ENCODE data around the gene STAT5B.

The STAT5B gene

DNA sequence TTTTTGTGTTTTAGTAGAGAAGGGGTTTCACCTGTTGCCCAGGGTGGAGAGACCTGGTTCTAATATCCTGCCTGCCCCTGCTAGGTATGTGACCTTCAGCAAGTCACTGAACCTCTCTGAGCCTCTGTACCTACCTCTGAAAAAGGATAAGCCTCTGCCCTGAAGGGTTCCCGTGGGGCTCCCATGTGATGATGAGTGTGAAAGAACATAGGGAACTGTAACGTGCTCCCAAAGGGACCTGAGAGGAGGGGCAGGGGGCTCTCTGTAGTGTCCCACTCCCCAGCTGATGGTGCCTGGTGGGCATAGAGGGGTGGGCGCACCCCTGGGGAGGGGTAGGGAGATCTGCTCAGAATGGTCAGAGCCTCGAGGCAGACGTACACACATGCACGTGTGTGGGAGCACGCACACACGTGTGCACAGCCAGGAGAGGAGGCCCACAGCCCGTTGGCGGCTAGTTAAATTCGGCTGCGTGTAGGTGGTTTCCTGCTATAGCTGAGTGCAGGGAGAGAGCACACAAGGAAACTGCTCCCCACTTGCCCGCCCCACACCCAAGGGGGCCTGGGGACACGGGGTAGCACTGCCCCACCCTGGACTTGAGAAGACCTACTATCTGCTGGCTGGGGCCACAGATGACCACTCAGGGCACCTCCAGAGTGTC lies 101.9 kb downstream of the STAT5B start:
- DNase-seq = no peak

DNA sequence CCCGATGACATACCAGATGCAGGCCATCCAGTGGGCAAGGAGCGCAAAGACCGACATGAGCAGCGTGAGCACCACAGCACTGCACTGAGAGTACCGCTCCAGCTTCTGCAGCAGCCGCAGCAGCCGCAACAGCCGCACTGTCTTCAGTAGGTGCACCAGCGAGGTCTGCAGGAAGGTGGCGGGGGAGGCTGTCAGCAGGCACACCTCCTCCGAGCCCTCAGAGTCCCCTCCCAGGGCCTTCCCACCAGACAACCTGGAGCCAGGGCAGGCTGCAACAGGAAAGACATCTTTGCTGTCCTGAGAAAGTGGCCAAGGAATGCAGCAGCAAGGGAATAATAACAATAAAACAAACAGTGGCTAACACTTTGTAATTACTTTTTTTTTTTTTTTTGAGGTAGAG lies 104.4 kb downstream of the STAT5B start:
- DNase-seq = no peak

DNA sequence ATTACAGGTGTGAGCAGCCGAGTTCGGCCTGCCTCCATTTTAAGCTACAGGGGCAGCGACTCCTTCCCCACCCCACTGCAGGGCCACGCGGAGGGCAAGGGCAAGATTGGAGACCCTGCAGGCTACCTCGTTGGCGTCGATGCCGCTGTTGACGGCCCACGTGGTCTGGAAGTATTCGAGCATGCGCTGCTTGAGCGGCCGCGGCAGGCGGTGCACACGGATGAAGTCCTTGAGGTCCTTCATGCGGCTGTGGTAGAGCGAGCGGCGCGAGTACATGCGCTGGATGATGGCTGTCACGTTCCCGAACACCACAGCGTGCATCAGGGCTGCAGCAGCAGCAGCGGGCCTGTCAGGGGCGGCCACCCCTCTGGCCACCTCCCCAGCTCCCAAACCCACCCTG lies 106.8 kb downstream of the STAT5B start:
- no peak for DNase-seq

DNA sequence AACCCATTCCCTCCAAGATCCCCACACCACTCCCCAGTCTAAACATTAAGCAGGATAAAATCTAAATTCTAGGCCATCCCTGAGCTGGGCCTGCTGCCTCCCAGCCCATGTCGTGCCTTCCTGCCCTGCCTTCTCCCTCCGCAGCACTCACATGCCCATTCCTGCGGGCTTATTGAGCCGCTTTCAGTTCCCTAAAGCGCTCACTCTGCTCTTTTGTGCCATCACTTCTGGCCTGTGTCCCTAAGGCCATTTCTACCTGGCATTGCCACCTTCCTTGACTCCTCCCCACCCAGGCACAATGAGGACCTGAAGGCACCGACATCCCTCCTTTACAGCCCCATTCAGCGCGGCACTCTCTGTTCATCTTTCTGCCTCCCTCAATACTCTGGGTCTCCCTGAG lies 108.4 kb downstream of the STAT5B start:
- no peak for DNase-seq

DNA sequence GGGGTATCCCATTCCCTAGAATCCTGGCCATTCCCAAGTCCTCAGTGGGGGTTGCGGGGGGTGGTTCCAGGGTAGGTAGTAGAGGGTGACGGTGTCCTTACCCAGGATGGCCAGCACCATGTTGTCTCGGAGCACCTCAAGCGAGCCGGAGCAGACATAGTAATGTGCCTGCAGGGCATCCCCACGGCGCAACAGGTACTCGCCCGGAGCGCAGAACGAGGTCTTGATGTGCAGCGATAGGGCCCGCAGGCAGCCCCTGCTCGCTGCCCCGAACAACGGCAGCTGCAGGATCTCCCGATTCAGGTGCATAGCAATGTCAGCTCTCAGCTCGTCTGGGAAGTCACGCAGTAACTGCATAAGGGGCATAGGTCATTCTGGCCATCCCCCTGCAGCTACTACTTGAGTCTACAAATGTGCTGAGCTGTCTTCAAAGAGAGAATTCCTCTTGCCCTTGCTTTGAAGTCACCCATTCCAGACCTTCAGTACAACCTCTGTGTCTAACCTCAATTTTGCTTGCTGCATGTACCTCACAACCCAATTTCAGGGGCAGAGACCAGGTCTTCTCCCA lies 109.9 kb downstream of the STAT5B start:
- DNase-seq = no peak

DNA sequence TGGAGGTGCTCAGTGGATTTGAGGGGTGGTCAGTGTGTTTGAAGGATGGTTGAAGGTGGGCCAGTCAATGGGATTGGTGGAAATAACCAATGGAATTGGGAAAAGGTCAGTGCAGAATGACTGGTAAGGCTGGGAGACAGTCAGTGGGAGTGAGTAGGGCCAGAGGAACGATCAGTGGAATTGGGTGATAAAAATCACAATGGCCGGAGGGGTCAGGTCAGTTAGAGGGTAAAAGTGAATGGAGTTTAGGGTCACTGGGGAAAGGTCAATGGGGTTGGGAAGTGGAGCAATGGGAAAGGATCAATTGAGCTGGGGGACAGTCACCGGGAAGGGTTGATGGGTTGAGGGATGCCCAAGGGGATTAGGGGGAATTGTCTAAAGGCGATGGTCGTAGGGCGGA lies 110.4 kb downstream of the STAT5B start:
- DNase-seq = no peak

DNA sequence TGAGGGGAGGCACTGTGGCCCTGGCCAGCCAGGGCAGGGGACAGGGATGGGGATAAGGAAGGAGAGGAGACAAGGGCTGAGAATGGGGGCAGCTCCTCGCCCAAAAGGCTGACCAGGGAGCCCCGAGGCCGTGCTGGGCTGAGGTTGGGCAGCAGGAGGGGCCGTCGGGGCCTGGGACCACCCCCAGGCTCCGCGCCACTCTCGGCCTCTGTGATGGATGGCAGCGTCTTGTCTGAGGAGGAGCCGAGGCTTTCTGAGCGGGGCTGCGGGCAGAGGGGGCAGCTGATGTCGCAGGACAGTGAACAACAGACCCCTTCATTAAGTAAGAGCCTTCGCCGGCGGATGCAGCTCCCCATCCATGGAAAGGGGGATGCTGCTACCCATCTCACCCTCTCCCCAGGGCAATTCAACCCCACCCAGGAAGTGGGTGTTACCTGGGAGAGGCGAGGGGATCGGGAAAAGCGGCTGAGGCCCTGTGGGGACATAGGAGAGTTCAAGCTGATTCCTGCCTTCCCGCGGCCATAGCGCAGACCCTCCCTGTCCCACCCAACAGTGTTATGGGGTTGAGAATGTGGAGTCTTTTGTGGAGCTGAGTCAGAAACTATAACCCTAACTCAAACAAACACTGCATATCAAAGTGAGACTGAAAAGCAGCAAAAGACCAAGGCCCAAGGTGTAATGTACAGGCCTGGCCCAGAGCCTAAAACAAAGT lies 112.3 kb downstream of the STAT5B start:
- DNase-seq = no peak

DNA sequence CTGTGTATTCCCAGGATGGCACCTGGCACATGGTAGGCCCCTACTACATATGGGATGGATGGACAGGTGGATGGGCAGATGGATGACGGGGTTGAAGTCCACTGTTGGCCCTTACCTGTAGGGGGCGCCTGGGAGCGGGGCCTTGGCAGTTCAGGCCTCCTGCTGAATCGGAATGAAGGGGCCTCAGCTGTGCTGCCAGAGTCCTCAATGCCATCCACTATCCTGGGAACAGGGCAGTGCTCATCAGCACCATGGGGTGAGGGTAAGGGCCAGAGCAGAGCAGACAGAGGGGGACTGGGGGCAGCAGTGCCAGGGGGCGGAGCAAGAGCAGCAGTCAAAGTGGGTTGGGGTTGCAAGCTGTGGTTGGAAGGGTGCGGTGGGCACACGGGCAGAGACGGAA lies 113.1 kb downstream of the STAT5B start:
- no peak for DNase-seq

DNA sequence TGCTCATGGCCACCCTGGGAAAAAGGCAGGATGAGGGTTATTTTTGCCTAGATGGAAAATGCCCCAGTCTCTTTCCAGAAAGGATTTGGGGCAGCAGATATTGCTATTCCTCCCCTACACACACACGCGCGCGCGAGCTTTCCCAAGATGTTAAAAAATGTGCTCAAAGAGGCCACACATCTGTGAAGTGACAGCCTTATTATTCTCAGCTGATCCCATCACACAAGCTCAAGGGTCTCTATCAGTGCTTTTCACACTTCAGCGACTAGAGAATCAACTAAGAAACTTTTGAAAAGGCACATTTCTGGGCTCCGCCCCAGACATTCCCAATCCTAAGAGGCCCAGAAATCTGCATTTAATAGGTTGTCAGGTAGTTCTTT lies 115.7 kb downstream of the STAT5B start:
- no peak for DNase-seq

DNA sequence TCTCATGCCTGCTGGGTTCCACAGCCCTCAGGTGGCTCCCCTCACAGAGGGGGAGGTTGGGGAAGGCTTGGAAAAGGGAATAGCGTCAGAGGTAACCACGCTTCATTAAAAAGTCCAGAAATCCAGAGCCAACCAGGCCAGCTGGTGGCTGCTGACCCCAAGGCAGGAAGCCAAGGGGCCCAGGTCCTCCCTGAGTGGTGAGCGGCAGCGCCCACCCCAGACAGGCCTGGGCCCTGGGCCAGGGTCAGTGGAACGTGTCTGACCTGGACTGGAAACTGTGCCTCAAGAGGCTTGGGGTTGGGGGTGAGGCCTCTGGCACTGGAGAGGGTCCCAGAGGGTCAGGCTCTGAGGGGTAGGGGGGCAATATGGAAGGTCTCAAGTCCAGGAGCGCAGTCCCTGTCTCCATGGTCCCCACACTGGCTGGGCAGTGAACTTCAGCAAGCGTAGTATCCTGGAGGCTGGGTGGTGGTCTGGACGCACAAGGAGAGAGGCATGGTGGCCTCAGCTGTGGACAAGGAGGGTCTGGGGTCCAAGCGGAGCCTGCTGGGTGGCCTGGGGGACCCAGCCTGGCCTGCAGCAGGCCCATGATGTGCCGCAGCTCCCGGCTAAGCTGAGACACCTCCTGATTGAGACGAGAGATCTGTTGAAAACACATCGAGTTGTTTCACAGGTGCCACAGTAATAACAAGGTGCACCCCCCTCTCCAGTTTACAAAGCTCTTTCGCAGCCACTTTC lies 116.2 kb downstream of the STAT5B start:
- no peak for DNase-seq

DNA sequence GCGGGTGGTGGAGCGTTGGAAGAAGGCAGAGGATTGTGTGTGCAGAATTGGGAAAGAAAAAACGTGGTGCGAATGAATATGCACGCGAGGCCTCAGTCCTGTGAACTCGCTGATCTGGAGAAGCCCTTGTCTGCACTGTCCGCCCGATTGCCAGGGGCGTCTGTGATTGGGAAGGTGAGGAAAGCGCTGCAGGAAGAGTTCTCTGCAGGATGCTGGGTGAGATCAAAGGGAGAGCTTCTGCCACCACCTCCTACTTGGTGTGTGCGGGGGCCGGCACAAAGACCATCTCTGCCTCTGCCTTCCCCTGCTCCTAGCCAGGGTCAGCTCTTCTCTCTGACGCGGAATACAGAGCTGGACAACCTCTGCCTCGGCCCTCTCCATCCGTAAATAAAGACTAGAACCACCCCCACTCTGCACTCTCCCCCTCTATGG lies 120.6 kb downstream of the STAT5B start:
- DNase-seq = no peak

DNA sequence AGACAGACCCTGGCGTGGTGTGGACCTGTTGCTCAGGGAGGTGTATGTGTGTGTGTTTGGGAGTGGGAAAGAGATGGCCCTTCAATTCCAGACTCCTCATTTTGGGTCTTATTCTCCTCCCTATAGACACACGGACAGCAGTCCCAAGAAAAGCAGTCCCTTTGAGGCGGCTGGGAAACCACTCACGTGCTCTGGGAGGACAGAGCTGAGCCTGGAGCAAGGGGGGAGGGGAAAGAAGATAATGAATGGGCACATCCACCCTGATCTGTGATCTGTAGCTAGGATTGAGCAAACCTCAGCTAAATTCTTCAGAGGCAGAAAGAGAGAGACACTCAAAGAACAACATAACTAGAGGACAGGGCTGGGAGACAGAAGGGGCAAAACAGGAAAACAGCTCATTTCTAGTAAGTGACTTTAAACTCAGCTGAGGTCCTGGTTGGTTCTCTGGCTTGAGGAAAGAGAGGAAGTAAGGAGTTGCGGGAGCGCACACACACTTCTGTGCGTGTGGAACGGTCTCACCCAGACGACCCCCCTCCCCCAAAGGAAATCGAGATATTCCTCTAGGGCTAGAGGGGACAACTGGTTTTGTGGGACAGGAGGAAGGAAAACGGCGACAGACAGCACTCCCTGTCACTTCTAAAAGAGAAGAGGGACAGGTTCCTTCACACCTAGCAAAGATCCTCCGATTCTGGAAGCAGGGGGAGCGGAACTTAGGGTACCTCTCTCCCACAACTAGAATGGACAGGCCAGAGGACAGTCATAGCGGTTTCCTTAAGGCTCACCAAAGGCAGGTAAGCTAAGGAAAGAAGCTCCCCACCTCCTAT lies 122.1 kb downstream of the STAT5B start:
- DNase-seq = no peak
